NCI-H1417 treated with DMSO at 0.1 percent for 48 hours (cell line): ENCODE results near the gene KCNK16.

Experiments
- DNase-seq: peaks from one replicate; lab custom pipeline; 2025; lab: John Stamatoyannopoulos, UW

Gene KCNK16

DNA sequence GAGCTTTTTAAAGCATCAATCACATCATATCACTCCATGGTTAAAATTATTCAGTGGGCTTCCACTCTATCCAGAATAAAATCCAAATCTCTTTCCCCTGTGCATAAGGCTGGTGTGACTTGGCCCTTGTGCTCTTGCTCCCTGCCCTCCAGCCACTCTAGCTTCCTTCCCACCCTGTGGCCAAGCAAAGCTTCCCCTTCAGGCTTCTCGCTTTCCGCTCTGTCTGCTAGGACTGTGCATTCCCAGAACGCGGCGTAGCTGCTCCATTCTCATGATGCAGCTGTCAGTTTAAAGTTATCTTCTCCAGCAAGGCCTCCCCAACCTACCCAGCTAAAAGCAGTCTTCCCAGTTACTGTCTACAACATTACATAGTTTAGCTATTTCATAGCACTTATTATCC is 19.4 kb upstream of the KCNK16 start:
- no peak for DNase-seq

GRCh38 chr6:39341352-39341751 is 18.9 kb upstream of the KCNK16 start:
- no peak for DNase-seq

DNA sequence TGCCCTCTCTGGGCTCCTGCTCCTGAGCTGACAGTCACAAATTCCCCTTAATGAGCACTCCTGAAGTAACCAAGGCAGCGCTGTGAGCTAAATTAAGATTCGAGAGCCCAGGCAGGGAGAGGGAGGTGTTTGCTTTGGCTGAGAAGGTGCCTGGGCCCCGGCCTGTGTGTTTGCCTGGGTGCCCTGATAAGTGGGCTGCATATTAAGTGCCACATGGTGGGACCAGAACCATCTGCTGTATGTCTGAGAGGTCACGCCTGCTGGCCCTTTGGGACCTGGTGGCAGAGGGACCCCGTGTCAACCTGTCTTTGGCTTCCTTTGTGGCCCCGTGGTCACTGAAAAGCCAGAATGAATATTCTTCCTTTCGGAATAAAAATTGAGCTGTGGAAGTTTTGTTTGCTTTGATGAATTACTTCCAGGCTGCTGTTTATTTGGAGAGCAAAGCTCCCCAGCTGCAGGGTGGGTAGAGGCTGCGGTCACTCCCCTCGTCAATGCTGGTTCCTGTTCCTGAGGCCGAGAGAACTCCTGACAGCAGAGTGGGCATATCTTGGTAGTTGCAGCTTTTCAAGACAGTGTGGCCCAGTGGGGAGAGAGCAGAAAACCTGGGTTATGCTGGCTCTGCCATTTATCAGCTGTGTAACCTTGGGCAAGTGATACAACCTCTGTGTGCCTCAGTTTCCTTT is 17.5 kb upstream of the KCNK16 start:
- DNase-seq: no peak

GRCh38 chr6:39339096-39339867 is 16.8 kb upstream of the KCNK16 start:
- no peak for DNase-seq

DNA sequence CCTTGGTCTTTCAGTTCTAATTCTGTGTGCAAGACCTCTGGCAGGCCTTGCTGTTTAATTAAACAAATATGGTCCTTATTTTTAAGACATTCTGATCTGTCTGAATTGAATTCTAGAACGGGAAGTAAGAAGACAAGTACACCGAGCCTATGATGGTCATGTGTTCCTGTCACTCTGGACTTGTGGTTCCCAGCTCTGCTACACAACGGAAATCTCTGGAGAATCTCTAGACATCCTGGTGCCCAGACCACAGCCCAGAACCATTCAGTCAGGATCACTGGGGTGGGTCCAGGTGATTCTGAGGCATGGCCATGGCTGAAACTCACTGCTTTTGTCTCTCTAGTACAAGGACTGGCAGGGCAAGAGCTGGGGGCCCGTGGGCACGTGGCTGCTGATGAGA is 15.9 kb upstream of the KCNK16 start:
- no peak for DNase-seq

DNA sequence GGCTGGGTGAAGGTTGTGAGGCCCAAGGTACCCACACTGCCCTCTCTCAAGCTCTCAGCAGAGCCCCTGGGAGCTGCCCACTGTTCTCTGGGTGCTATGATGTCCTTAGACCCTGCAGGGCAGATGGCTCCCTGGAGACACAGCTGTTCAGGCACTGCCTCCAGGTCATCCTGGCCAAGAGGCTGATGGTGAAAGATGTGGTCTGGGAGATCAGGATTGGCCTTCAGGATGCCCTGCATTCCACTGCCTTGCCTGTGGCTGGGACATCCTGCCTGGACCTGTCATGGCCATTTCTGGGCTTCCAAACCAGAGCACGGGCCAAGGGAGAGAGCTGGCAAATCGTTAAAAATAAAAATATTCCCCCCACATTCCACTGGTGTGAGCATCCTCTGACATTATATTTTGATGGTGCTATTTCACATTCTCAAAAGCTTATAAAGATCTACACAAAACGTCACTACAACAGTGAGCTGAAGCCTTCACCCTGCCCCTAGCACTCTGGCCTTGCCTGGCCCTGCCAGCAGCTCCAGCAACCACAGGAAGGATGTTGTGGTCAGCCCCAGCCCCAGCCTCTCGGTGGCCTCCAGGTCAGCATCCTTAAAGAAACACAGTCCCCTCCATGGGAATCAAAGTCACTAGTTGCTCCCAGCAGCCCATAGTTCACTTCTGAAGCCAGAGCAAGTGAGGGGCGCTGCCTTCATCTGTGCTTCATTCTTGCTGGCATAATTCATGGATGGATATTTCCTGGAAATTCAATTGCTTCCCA is 13.5 kb upstream of the KCNK16 start:
- no peak for DNase-seq

DNA sequence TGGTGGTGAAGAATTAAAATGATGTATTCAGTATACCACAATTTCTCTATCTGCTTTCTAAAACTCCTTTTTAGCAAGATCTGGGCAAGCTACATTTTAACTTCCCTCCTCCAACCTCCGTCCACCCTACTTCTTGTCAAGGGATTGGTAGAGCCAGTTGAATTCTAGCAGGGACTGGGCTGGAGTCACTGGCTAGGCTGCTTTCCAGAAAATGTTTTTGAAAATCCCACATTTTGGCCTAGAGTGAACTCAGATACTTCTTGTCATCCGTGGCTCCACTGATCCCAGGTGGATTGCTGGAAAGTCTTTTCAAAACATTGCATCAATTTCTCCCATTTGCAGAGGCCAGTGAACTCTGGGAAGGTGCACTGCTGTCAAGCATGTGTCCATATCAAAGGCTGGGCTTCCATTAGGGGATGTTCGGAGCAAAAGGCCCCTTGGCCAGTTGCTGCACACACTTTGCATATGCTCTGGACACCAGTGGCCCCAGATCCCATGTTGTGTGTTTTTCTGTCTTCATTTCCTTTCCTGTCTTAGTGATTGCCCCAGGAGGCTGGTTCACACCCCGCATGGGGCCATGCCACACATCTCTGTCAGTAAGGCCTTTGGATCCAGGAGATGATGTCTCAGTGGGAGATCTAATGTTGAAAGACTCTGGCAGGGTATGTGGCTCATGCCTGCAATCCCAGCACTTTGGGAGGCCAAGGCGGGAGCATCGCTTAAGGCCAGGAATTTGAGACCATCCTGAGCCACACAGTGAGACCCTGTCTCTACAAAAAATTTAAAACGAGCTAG is 11.3 kb upstream of the KCNK16 start:
- no peak for DNase-seq

- no peak for DNase-seq
Measured at GRCh38 chr6:39330476-39330875, 8.0 kb upstream of the KCNK16 start.

DNA sequence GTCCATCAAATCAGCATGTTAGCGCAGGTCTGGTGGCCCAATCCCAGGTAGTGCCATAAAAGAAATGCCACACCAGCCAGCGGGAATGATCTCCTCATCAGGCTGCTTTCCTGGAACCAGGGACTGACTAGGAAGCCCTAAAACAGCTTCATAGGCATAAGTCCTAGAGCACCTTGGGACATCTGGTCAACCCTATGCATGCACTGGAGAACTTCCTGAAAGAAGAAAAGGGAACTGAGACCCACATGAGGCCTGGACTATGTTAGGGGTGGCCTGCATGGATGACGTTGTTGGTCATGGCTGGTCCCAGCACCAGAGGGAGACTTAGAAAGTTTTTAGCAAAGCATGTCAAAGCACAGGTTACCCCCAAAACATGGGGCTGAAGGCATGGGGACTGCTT is 7.6 kb upstream of the KCNK16 start:
- no peak for DNase-seq

DNA sequence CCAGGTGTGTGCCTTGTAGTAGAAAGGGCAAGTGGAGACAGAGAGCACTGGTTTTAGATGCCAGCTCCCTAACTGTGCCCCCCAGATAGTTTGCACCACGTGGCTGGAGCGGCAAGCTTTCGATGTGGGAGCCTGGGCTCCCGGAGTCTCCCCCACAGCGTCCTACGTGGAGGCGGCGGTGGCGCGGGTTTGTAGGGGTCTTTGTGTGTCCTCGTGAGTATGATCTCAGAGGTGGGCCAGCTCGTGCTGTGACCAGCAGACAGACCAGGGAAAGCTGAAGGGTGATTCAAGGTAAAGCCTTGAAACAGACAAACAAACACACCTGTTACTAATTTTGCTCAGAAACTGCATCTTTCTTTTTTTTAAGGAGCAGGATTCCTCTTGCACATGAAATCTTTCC is 5.6 kb upstream of the KCNK16 start:
- no peak for DNase-seq

DNA sequence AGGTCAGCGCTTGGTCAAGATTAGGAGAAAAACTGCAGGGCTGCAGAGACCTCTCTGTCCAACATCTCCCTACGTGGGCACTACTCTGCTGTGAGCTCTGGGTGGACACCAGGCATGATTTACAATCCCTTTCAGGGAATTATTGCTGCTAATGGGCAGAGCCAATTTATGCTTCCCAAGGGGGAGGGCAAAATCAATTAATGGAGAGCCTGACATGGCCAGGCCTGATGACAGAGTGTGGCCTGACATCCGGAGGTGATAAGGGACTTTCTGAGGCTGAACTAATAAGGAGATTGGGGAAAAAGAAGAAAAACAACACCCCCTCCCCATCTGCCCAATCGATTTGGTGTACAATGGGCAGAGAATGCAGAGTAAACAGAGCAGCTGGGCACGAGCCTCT is 5.0 kb upstream of the KCNK16 start:
- no peak for DNase-seq

DNA sequence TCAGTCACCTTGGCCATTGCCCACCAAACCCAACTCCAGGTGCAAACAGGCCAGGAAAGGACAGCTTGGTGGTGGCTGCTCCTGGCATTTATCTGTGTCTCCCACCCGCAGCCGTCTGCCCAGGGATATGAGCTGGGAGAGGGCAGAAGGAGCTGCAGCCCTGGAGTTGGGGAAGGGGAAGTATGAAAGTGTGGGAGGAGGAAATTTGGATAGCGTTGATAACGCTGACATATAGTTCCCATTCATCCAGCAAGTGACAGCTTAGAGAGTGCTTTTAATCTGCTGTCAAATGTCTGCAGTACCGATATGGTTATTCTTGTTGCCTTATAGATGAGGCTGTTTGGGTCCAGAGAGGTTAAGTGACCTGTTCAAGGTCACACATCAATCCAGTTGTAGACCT is 741 bp downstream of the KCNK16 start:
- no peak for DNase-seq

GRCh38 chr6:39320363-39320984 is 2.0 kb downstream of the KCNK16 start:
- no peak for DNase-seq

DNA sequence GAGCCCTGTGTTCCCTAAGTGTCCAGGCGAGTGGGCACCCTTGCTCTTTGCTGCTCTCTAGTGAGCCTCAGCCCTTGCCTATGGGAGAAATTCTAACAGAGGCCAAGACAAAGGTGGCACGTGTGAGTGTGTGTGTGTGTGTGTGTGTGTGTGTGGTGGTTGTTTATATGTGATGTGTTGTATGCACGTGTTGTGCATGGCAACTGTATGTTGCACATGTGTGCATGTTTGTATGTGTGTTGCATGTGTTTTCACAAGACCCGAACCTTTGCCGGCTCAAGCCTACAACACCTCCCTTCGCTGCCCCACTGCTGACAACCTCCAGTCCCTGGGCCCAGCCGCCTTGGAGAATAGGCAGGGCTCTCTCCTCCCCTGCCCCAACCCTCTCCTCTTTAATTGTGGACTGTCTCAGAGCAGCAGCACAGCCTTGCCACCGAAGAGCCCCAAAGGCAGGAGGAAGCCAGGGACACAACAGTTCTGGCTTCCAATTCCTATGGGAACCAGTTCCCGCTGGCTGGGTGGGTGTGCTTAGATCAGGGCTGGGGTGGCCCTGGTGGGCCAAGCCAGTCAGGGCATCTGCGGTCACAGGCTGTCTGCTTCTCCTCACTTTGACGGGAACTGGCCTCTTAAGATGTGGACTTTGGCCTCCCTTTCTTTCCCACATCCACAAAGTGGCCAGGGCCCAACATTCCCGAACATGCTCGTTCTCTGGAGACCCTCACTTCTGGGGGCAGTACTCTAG is 2.7 kb downstream of the KCNK16 start:
- DNase-seq: no peak

GRCh38 chr6:39317256-39317655 is 5.2 kb downstream of the KCNK16 start:
- no peak for DNase-seq

- no peak for DNase-seq
Measured at GRCh38 chr6:39314273-39314795, 8.2 kb downstream of the KCNK16 start, which contains the start of gene KCNK17. KCNK17 (minus strand) TSS chr6:39314419; CDS start chr6:39314320, 99 bp downstream.

GRCh38 chr6:39313526-39314272 is 8.8 kb downstream of the KCNK16 start:
- no peak for DNase-seq

DNA sequence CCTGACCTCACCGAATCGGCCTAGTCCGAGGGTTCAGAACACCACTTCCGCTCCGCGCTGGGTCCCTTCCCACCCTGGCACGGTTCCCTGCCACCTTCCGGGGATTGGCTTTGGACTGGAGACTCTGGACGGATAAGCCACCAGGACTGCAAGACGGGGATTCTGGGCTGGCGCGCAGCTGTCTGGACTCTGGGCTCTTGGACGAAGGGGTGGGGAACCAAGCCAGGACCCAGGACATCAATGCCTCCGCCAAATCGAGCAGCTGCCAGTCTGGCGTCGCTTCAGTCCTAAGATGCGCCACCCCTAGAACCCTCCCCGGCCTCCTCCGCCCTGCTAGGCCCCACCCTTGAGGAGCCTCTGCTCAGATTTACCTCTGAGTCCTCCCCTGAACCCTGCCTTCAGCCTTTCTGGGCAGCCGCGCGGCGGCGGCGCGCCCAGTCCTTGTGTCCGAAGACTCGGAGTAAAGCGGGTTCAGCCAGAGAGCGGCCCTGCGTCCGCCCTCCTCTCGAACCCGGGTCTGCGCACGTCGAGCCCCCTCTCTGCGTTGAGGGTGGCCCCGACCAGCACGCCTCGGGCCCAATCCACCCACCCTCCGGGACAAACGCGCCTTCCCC is 9.5 kb downstream of the KCNK16 start:
- DNase-seq: no peak

- no peak for DNase-seq
Measured at GRCh38 chr6:39310542-39310941, 12.0 kb downstream of the KCNK16 start.
